ENCODE data around the gene PPIL4. TPM values are rescaled to one million over a fixed set of nuclear protein-coding genes. Genes with fewer than 3 reads are reported as not detected.

PPIL4 gene
- total and polyA plus RNA-seq, 7 donors = 15.6 to 35.0 (median 31.3) TPM

DNA sequence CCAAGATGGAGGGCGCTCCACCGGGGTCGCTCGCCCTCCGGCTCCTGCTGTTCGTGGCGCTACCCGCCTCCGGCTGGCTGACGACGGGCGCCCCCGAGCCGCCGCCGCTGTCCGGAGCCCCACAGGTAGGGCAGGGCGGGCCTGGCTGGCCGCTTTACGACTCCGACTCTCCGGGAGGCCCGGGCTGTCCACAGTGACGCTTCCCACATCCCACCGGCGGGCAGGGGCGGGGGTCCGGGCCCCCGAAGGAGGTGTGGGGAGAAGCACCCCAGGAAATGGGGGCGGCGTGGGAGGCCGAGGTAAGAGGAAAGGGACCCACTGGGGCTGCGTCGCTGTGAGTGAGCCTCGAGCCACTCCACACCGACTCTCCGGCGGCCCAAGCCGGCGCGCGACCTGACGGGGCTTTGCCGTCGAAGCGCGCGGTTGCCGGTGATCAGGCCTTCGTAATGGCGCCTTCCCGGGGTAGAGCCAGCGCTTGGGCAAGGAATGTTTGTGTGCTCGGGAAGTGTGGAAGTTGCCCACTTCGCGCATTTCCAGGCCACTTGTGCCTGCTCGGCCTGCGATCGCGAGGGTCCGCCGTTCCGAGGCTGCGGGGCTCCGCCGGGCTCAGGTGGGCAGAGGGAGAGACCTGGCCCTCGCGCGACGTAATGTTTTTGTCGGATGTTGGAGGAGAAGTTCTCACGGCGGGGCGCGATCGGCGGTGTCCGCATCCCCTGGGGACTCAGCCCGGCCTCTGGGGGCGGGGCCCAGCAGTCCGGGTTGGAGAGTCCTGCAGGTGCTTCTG is 20.8 kb upstream of the PPIL4 start:
- Histone ChIP-seq H3K36me3 (no peaks in the 10 kb centered on the region), H3K27ac (peak overlapping the region; percentile 94 to 99 (median 96)), H3K9me3 (no peaks in the 10 kb centered on the region), H3K4me1 (peaks cover 0 to 16% (median 12%) of the 10 kb centered on the region in 4 donors), H3K4me3 (peak overlapping the region; percentile 83 to 100 (median 94)), H3K27me3 (no peaks in the 10 kb centered on the region)
- intact Hi-C loops (cut with DNase I) = loop anchor here (2.0 to 10.0 kb wide), 4 partner anchors 22 to 178 kb away; partner anchors contain the start of genes LATS1, NUP43 and PCMT1
- WGBS, 2 donors = 0% methylated on average over 81 of the region's 81 CpGs
- peak; percentile 77 for DNase-seq
- TF ChIP-seq POLR2A (IDR thresholded peaks at IDR 0.05) = peak in 1 of 2 donors; percentile 48
- TF ChIP-seq POLR2AphosphoS5 (IDR thresholded peaks at IDR 0.05) = peak in 3 of 4 donors; percentile 35 to 84 (median 76)
- TF ChIP-seq, protein P1, sequence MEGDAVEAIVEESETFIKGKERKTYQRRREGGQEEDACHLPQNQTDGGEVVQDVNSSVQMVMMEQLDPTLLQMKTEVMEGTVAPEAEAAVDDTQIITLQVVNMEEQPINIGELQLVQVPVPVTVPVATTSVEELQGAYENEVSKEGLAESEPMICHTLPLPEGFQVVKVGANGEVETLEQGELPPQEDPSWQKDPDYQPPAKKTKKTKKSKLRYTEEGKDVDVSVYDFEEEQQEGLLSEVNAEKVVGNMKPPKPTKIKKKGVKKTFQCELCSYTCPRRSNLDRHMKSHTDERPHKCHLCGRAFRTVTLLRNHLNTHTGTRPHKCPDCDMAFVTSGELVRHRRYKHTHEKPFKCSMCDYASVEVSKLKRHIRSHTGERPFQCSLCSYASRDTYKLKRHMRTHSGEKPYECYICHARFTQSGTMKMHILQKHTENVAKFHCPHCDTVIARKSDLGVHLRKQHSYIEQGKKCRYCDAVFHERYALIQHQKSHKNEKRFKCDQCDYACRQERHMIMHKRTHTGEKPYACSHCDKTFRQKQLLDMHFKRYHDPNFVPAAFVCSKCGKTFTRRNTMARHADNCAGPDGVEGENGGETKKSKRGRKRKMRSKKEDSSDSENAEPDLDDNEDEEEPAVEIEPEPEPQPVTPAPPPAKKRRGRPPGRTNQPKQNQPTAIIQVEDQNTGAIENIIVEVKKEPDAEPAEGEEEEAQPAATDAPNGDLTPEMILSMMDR (IDR thresholded peaks at IDR 0.05) = no peak

DNA sequence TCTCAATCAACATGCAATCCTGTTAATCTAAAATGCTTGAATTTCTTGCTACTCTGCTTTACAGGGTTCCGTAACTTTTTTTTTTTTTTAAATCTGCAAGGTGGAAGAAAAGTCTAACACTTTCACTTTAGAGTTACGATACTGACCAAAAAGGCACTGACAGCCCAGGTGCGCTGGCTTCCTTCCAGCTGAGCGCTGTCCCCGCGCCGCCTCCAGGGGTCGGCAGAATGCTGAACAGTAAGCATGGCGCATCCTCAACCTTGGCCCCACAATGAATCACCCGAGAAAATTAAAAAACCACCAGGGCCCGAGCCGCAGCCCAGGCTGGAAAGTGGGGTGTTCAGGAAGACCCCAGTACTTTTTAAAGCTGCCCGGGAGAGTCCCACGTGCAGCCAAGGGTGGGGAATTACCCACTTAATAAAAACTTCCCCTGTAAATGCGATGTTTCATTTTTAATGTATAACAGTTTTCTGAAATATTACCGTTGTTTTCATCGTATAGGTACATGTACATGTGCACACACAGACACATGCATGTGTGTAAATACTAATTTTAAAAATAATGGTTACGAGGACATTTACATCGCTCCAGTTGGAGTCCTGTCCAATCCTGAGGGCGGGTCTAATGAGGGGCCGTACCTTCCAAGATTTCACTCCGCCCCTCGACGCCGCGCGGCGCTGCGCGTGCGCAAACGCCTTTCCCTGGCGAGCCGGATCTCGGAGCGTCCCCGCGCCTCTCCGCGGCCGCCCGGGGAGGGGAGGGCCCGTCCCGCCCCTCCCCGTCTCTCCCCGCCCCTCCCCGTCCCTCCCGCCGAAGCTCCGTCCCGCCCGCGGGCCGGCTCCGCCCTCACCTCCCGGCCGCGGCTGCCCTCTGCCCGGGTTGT is 19.9 kb upstream of the PPIL4 start, which contains the start of gene GINM1:
GINM1 (plus strand) TSS at position 849 of the 883 bp plus-strand sequence. CDS start 40 bp downstream, outside the sequence.
- Histone ChIP-seq H3K4me1 (peaks cover 0 to 16% (median 12%) of the 10 kb centered on the region in 4 donors), H3K27ac (peak within 1 kb of the TSS; percentile 94 to 99 (median 96)), H3K36me3 (no peaks in the 10 kb centered on the region), H3K27me3 (no peaks in the 10 kb centered on the region), H3K9me3 (no peaks in the 10 kb centered on the region), H3K4me3 (peak within 1 kb of the TSS; percentile 83 to 100 (median 94))
- 1% methylated on average over 57 to 58 of the region's 59 CpGs for WGBS, 2 donors
- intact Hi-C loops (cut with DNase I) = loop anchor here (2.0 to 10.0 kb wide), 4 partner anchors 21 to 179 kb away; partner anchors contain the start of genes LATS1, NUP43 and PCMT1
- TF ChIP-seq POLR2A (IDR thresholded peaks at IDR 0.05) (no peak), EP300 (IDR thresholded peaks at IDR 0.05) (no peak), POLR2AphosphoS5 (IDR thresholded peaks at IDR 0.05) (peak in 3 of 4 donors; percentile 44 to 67 (median 61))
- TF ChIP-seq, protein P1 (IDR thresholded peaks at IDR 0.05) = peak; percentile 31 to 61 (median 58)
- DNase-seq = peak; percentile 95

- Histone ChIP-seq H3K4me1 (peaks cover 0 to 16% (median 12%) of the 10 kb centered on the region in 4 donors), H3K36me3 (no peaks in the 10 kb centered on the region), H3K9me3 (no peaks in the 10 kb centered on the region), H3K27me3 (no peaks in the 10 kb centered on the region), H3K27ac (no peak overlapping the region), H3K4me3 (no peak overlapping the region)
- intact Hi-C loops (cut with DNase I) = loop anchor here (10.0 kb wide), 1 partner anchor 181 kb away; the partner anchor contains the start of genes NUP43 and PCMT1
- no peak for DNase-seq
- no peak for TF ChIP-seq POLR2A (IDR thresholded peaks at IDR 0.05)
- TF ChIP-seq, protein P1 (IDR thresholded peaks at IDR 0.05) = no peak
- TF ChIP-seq EP300 (IDR thresholded peaks at IDR 0.05) = no peak
- TF ChIP-seq POLR2AphosphoS5 (IDR thresholded peaks at IDR 0.05) = no peak
- 48 to 73% methylated on average over 3 of the region's 3 CpGs for WGBS, 2 donors
These were observed 18.1 kb upstream of the PPIL4 start for GRCh38 chr6:149563928-149564325.

GRCh38 chr6:149563203-149563927 is 17.5 kb upstream of the PPIL4 start:
- no peaks in the 10 kb centered on the region for H3K36me3 ChIP-seq
- 74 to 90% methylated on average over 5 of the region's 5 CpGs for WGBS, 2 donors
- no peak for TF ChIP-seq POLR2A (IDR thresholded peaks at IDR 0.05)
- TF ChIP-seq, protein P1 (IDR thresholded peaks at IDR 0.05) = no peak
- no peak for TF ChIP-seq POLR2AphosphoS5 (IDR thresholded peaks at IDR 0.05)
- no peak for TF ChIP-seq EP300 (IDR thresholded peaks at IDR 0.05)
- H3K27me3 ChIP-seq = no peaks in the 10 kb centered on the region
- intact Hi-C loops (cut with DNase I) = loop anchor here (10.0 kb wide), 1 partner anchor 181 kb away; the partner anchor contains the start of genes NUP43 and PCMT1
- H3K4me1 ChIP-seq = peaks cover 0 to 16% (median 12%) of the 10 kb centered on the region in 4 donors
- H3K4me3 ChIP-seq = no peak overlapping the region
- DNase-seq = no peak
- no peak overlapping the region for H3K27ac ChIP-seq
- H3K9me3 ChIP-seq = no peaks in the 10 kb centered on the region

Measured in sigmoid colon (tissue), 7 donors.